GM10266 (cell line): ENCODE data around the gene CCNG2.

Experiments used
- DNase-seq: peaks from one replicate; pipeline ENCODE4 v3.0.0; 2012; ENCODE audit errors: extremely low spot score
- TF ChIP-seq, protein P1 (sequence below): IDR thresholded peaks from 2 replicates; pipeline ENCODE4 v1.5.1; 2012; ENCODE audit warnings: mild to moderate bottlenecking, low read depth; ENCODE audit not compliant: control insufficient read depth, insufficient read depth; ENCODE audit errors: missing control alignments

Gene CCNG2

DNA sequence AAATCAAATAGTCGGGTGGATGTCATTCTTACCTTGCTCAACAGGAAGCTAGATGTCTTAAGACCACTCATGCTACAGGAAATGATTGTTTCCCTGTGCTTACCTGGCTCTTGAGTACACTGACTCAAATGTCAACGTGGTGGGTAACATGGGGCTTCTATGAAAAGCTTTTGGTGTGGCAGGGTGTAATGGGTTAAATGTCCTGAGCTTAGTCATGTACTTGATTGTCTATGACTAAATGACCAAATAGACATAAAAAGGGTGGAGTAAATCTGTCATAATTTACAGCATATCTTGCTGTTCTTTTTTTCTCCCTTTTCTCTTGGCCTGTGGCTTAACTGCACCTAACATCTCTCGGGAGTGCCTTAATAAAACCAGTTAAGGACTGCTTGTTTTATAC lies 44.9 kb downstream of the CCNG2 start:
- no peak for DNase-seq
- TF ChIP-seq, protein P1, sequence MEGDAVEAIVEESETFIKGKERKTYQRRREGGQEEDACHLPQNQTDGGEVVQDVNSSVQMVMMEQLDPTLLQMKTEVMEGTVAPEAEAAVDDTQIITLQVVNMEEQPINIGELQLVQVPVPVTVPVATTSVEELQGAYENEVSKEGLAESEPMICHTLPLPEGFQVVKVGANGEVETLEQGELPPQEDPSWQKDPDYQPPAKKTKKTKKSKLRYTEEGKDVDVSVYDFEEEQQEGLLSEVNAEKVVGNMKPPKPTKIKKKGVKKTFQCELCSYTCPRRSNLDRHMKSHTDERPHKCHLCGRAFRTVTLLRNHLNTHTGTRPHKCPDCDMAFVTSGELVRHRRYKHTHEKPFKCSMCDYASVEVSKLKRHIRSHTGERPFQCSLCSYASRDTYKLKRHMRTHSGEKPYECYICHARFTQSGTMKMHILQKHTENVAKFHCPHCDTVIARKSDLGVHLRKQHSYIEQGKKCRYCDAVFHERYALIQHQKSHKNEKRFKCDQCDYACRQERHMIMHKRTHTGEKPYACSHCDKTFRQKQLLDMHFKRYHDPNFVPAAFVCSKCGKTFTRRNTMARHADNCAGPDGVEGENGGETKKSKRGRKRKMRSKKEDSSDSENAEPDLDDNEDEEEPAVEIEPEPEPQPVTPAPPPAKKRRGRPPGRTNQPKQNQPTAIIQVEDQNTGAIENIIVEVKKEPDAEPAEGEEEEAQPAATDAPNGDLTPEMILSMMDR = no peak

DNA sequence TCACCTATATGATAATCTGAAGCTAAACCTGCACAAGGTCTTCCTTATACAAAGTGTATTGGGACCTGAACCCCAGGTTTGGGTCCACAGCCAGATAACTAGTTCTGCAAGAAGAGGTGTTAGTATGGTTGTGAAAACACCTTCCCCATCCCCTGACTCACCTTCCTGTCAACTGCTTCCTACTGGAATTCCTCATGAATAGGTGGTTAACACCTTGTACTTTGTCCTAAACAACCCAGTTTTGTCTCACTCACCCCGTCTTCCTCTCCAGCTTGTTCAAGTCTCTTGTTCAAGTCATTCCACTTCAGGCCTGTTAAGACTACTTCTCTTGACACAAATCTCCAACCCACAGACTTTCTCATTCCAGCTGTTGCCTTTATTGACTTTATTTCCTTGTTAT lies 45.5 kb downstream of the CCNG2 start:
- DNase-seq = no peak
- TF ChIP-seq, protein P1 = no peak

DNA sequence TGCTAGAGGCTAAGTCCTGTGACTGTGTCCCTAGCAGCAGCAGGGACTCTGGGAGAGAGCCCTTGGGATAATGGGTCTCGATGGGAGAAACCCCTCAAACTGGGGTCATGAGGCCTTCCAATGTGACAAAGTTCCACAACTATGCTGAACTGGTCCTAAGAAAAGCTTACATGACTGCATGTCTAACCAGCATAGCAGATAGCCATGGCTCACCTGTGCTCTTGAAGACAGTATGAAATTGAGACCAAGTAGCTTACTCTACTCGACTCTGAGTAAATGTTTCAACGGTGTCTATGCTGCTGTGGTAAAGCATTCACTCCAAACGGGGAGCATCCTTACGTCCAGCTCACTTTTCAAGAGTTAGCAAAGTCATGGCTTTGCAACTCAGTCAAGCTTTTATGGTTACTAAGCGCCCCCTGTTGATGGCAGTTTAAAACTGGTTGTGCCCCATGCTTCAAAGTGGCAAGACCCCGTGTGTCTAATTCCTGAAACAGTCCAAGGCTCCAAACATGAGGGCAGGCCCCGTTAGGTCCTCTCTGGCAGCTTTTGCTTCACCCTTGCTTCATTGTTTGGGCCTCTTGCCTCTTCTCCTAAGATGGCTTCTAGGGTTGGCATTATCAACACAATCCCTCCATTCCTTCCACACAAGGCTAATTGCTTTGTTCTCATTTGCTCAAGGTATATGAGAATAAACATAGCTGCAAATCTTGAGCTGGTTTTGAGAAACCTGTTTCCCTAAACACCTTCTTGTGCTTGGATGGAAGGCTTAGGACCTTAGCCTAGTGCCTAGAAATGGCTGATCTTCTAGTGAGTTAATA lies 46.6 kb downstream of the CCNG2 start:
- TF ChIP-seq, protein P1 = peak; percentile 75
- DNase-seq = peak; percentile 59

DNA sequence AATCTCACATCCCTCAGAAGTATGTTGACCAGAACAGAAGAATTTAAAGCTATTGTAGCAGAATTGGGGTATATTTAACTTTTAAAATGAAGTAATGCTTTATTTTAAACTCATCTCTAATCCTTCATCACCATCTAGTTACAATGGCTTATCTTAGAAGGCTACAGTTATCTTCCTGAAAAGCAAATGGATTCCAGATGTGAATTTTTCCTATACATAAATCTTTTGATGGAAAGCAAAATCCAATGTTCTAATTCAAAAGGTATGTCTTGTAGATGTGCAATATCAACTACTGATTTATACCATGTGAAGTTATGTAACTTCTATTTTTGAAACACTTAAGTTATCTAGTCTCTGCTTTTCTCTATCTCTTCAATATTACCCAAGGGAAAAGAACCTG lies 47.6 kb downstream of the CCNG2 start:
- TF ChIP-seq, protein P1 = no peak
- no peak for DNase-seq

DNA sequence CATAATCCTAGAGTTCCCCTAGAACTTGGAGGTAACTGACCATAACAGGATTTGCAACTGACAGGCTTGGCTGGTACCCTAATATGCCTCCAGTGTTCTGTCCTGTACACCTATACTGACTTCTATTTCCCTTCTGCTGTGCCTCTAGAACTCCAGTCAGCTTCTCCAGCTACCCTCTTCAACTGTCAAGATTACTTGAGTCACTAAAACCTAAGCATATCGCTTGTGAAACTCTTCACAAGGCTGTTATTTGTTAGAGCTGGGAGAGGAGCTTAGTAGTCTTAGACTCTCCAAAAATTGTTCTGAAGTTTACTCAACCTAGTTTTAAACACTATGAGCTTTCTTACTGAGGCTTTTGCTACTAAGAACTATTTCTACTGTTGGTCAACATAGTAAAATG lies 52.0 kb downstream of the CCNG2 start:
- TF ChIP-seq, protein P1 = no peak
- DNase-seq = no peak

DNA sequence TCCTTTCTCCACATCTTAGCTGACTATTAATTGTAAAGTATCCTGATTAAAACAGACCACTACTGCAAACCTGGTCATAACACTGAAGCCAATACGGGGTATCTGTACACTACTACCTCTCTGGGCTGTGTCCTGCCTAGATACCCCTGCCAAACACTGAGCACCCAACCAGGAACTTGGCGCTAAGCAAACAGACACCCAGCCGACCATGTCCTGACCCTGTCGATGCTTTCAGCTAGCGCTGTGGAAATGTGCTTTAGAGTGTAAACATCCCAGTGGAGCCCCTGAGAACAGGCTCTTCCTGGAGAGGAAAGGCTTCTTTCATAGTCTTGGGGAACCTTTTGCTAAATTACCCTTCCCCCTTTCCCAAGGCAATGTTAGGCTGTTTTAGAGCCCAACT lies 52.9 kb downstream of the CCNG2 start:
- TF ChIP-seq, protein P1 = no peak
- DNase-seq = no peak

DNA sequence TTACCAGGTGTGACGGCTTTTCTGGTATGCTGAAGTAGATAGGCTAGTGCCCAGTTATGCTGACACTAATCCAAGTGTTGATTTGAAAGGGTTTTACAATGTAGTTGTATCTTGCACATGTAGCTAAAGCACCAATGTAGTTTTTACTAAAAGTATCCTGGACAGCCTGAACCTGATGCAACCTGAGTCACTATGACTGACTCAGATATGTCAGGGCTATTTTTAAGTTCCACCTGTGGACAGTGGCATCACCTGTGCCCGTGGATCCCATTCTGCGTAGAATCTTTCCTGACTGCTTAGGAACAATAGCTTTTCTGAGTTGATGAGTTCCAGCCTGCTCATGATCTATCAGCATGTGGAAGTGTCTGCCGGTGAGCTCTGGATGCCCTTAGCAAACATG lies 58.1 kb downstream of the CCNG2 start:
- TF ChIP-seq, protein P1 = no peak
- DNase-seq = no peak
